ENCODE measurements around the gene CCDC192.

Gene CCDC192

GRCh38 chr5:127810017-127810416, 106.8 kb downstream of the CCDC192 start:
- no peaks in the 10 kb centered on the region for H3K9me3 ChIP-seq (ENCODE audit: low read length)
- H2AFZ ChIP-seq (ENCODE audit: low read depth, low read length), result no peak overlapping the region
- no peaks in the 10 kb centered on the region for H3K36me3 ChIP-seq (ENCODE audit: insufficient read depth, low read length)
- H3K4me3 ChIP-seq (ENCODE audit: low read length), result no peak overlapping the region
- peaks cover 43% of the 10 kb centered on the region for H3K4me1 ChIP-seq (ENCODE audit: insufficient read depth, low read length)
- no peaks in the 10 kb centered on the region for H3K27me3 ChIP-seq (ENCODE audit: insufficient read depth, low read length)

DNA sequence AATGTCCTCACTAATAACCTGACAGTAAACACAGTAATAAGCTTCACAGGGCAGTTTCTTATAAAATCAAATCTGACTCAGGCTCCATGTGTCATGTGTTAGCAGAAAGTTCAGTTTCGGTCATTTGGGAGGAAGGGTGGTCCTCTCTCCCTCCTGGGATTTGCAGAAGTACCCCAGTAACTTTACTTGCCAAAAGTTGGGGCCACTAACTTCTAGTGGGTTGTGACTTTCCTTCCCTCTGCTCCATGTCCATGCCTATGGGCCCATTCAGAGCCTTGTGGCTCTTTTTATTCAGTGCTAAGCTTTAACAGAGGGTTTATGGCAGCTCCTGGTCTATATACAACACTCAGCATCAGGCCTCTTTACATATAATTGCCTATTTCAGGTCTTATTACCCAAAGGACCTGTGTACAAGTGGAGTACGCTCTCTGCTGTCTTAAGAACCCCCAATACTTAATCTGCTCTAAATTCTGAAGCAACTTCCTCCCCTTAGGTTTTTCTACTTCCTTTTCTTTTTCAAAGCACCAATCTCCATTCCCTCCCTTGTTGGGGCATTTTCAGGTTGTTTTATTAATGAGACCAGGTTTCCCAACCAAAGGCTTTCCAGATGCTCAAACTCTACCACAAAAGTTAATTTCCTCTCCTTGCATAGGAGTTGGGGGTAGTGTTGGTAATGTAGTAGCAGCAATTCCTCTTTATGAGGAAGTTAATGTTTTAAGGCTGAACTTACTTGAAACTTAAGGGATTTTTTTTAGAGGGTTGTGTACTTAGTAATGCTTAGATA, 107.7 kb downstream of the CCDC192 start:
- Histone ChIP-seq H3K9me3 (ENCODE audit: low read length) (no peaks in the 10 kb centered on the region), H2AFZ (ENCODE audit: low read depth, low read length) (no peak overlapping the region), H3K4me3 (ENCODE audit: low read length) (no peak overlapping the region), H3K4me1 (ENCODE audit: insufficient read depth, low read length) (peaks cover 45% of the 10 kb centered on the region), H3K36me3 (ENCODE audit: insufficient read depth, low read length) (no peaks in the 10 kb centered on the region), H3K27me3 (ENCODE audit: insufficient read depth, low read length) (no peaks in the 10 kb centered on the region)

DNA sequence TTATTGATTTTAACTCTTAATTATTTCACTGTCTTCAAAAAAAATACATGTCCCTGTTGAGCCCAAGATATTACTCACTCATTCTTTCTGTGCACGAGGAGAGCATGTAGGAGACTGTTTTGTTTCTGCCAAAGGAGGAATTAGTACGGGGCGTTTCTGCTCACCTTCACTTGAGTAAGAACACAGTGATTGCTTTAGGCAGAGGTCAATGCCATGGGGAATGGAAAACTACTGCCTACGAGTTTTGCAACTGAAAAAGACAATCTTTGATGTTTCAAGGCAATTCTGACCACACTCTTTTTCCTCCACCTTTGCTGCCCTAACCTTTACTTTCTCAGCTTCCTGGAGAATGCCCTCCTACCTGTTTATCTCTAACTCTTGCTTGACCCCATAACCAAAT, 109.4 kb downstream of the CCDC192 start:
- Histone ChIP-seq H2AFZ (ENCODE audit: low read depth, low read length) (no peak overlapping the region), H3K27me3 (ENCODE audit: insufficient read depth, low read length) (no peaks in the 10 kb centered on the region), H3K4me3 (ENCODE audit: low read length) (no peak overlapping the region), H3K9me3 (ENCODE audit: low read length) (no peaks in the 10 kb centered on the region), H3K36me3 (ENCODE audit: insufficient read depth, low read length) (no peaks in the 10 kb centered on the region), H3K4me1 (ENCODE audit: insufficient read depth, low read length) (peaks cover 45% of the 10 kb centered on the region)

- Histone ChIP-seq H3K4me1 (ENCODE audit: insufficient read depth, low read length) (peaks cover 45% of the 10 kb centered on the region), H3K4me3 (ENCODE audit: low read length) (no peak overlapping the region), H2AFZ (ENCODE audit: low read depth, low read length) (peak overlapping the region; percentile 68), H3K27me3 (ENCODE audit: insufficient read depth, low read length) (no peaks in the 10 kb centered on the region), H3K36me3 (ENCODE audit: insufficient read depth, low read length) (no peaks in the 10 kb centered on the region), H3K9me3 (ENCODE audit: low read length) (no peaks in the 10 kb centered on the region)
These were observed 110.7 kb downstream of the CCDC192 start for GRCh38 chr5:127813633-127814587.

GRCh38 chr5:127814588-127814973, 111.4 kb downstream of the CCDC192 start:
- Histone ChIP-seq H3K27me3 (ENCODE audit: insufficient read depth, low read length) (no peaks in the 10 kb centered on the region), H3K36me3 (ENCODE audit: insufficient read depth, low read length) (no peaks in the 10 kb centered on the region), H3K9me3 (ENCODE audit: low read length) (no peaks in the 10 kb centered on the region), H2AFZ (ENCODE audit: low read depth, low read length) (peak overlapping the region; percentile 68), H3K4me3 (ENCODE audit: low read length) (no peak overlapping the region), H3K4me1 (ENCODE audit: insufficient read depth, low read length) (peaks cover 41% of the 10 kb centered on the region)

DNA sequence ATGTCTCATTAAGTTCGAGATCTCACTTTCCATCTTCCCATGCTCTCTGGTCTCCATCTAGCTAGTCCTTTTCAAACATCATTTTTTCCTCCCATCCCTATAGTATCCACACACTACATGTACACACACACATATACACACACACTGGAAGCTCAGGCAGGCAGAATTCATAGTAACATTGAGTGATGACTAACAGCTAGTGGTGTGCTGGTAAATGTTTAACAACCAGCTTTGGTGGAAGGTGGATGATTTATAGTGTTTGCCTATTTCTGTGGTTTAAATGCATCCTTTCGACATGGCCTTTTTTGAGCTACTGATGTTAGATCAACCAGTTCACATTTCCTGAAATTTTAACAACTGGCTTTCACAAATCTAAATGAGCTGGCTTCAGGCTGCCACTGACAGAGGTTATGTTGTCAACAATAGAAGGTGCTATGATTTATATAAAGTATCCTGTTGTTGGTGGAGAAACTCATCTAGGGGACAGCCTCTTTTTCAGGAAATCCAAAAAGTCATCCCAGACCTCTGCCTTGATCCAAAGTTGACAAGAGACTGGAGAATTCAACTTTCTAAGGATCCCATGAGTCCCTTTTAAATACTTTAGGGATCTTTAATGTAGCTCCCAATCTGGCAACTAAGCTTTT, 117.8 kb downstream of the CCDC192 start:
- Histone ChIP-seq H2AFZ (ENCODE audit: low read depth, low read length) (no peak overlapping the region), H3K27me3 (ENCODE audit: insufficient read depth, low read length) (no peaks in the 10 kb centered on the region), H3K4me1 (ENCODE audit: insufficient read depth, low read length) (peaks cover 4% of the 10 kb centered on the region), H3K4me3 (ENCODE audit: low read length) (no peak overlapping the region), H3K9me3 (ENCODE audit: low read length) (no peaks in the 10 kb centered on the region), H3K36me3 (ENCODE audit: insufficient read depth, low read length) (no peaks in the 10 kb centered on the region)

DNA sequence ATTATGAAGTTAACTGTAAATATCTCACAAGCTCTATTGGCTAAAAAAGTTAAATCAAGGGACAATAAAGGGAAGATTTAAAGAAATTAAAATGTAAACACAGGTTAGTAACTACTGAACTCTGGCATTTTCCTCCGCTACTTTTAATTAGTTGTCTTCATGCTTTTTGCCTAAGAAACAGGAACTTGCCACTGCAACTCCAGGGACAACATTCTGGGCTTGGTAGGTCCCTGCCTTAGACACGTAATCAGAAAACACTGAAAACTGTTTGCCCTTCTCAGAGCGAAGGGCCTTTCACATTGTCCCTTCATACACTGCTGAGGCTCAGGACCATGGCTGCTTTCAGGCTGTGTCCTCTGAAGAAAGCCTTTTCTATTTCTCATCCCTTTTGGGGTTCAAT, 118.7 kb downstream of the CCDC192 start:
- Histone ChIP-seq H3K4me1 (ENCODE audit: insufficient read depth, low read length) (peaks cover 4% of the 10 kb centered on the region), H3K36me3 (ENCODE audit: insufficient read depth, low read length) (no peaks in the 10 kb centered on the region), H3K4me3 (ENCODE audit: low read length) (no peak overlapping the region), H2AFZ (ENCODE audit: low read depth, low read length) (no peak overlapping the region), H3K9me3 (ENCODE audit: low read length) (no peaks in the 10 kb centered on the region), H3K27me3 (ENCODE audit: insufficient read depth, low read length) (no peaks in the 10 kb centered on the region)

DNA sequence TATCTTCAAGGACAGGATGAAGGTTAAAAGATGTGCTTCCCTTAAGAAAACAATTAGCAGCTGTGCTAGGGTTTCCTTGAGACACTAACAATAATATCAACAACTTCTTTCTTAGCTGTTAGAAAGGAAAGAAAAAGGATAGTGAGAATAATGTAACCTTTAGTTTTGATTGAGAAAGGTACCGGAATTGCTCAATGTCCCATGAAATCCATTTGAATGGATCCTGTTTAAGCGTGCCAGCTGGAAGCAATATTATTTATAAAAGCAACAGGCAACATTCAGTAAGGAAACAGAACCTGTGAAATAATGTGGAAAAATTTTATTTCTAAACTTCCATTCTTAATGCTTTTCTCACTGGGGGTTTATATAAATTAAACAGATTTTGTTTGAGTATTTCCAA, 120.9 kb downstream of the CCDC192 start:
- Histone ChIP-seq H3K4me1 (ENCODE audit: insufficient read depth, low read length) (peaks cover 4% of the 10 kb centered on the region), H3K27me3 (ENCODE audit: insufficient read depth, low read length) (no peaks in the 10 kb centered on the region), H3K4me3 (ENCODE audit: low read length) (no peak overlapping the region), H2AFZ (ENCODE audit: low read depth, low read length) (no peak overlapping the region), H3K36me3 (ENCODE audit: insufficient read depth, low read length) (no peaks in the 10 kb centered on the region), H3K9me3 (ENCODE audit: low read length) (no peaks in the 10 kb centered on the region)

- H2AFZ ChIP-seq (ENCODE audit: low read depth, low read length), result no peak overlapping the region
- peaks cover 9% of the 10 kb centered on the region for H3K4me1 ChIP-seq (ENCODE audit: insufficient read depth, low read length)
- no peaks in the 10 kb centered on the region for H3K9me3 ChIP-seq (ENCODE audit: low read length)
- no peaks in the 10 kb centered on the region for H3K36me3 ChIP-seq (ENCODE audit: insufficient read depth, low read length)
- no peak overlapping the region for H3K4me3 ChIP-seq (ENCODE audit: low read length)
- H3K27me3 ChIP-seq (ENCODE audit: insufficient read depth, low read length), result no peaks in the 10 kb centered on the region
These were observed 122.8 kb downstream of the CCDC192 start for GRCh38 chr5:127826011-127826410.

- peaks cover 9% of the 10 kb centered on the region for H3K4me1 ChIP-seq (ENCODE audit: insufficient read depth, low read length)
- no peaks in the 10 kb centered on the region for H3K36me3 ChIP-seq (ENCODE audit: insufficient read depth, low read length)
- H3K4me3 ChIP-seq (ENCODE audit: low read length), result no peak overlapping the region
- H3K27me3 ChIP-seq (ENCODE audit: insufficient read depth, low read length), result no peaks in the 10 kb centered on the region
- no peak overlapping the region for H2AFZ ChIP-seq (ENCODE audit: low read depth, low read length)
- H3K9me3 ChIP-seq (ENCODE audit: low read length), result no peaks in the 10 kb centered on the region
These were observed 124.3 kb downstream of the CCDC192 start for GRCh38 chr5:127827451-127827850.

DNA sequence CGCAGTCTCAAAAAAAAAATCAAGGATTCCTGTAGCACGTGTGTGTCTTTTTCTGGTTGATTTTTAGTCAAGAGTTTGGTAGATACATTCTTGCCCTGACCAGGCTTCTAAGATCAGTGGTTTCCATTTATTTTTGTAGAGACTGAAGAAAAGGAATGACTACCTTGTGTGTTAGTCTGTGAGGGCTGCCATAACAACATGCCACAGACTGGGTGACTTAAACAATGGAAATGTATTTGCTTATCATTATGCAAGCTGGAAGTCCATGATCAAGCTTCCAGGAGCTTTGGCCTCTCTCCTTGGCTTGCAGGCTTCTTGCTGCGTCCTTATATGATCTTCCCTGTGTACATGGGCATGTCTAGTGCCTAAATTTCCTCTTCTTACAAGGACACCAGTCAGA, 127.0 kb downstream of the CCDC192 start:
- H3K4me1 ChIP-seq (ENCODE audit: insufficient read depth, low read length), result peaks cover 13% of the 10 kb centered on the region
- peaks cover under 1% of the 10 kb centered on the region for H3K9me3 ChIP-seq (ENCODE audit: low read length)
- H3K27me3 ChIP-seq (ENCODE audit: insufficient read depth, low read length), result no peaks in the 10 kb centered on the region
- H3K4me3 ChIP-seq (ENCODE audit: low read length), result no peak overlapping the region
- no peak overlapping the region for H2AFZ ChIP-seq (ENCODE audit: low read depth, low read length)
- no peaks in the 10 kb centered on the region for H3K36me3 ChIP-seq (ENCODE audit: insufficient read depth, low read length)

DNA sequence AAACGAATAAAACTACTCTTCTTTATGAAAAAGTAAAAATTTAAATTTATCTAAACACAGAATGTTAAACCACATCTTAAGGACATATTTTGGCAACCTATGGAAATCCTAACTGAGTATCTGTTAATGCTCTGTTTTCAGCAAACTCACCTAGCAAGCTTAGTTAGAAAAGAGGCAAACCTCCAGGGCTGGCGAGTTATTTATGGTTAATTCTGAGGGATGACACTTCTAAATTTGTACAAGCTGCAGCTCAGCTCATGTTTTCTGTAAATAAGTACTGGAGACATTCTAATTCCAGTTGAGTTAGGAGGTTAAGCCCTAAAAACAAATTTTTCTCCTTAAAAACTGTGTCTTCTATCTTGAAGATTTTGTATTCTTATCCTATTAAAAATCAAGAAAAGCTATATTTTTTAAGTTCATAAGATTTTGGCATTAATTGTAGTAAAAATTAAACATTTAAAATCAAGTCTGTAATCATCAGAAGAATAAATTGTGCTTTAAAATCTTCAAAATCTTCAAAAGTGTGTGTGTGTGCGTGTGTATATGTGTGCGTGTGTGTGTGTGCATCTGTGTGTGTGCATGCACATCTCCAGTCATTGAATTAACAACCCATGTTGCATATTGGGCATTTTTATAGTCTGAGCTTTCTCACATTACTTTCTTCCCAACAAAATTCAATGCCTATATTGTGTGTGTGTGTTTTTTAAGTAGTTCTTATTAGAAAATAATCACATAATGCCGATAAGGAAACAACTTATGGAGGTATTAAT, 127.8 kb downstream of the CCDC192 start:
- no peaks in the 10 kb centered on the region for H3K36me3 ChIP-seq (ENCODE audit: insufficient read depth, low read length)
- H3K4me3 ChIP-seq (ENCODE audit: low read length), result no peak overlapping the region
- no peak overlapping the region for H2AFZ ChIP-seq (ENCODE audit: low read depth, low read length)
- peaks cover 13% of the 10 kb centered on the region for H3K4me1 ChIP-seq (ENCODE audit: insufficient read depth, low read length)
- no peaks in the 10 kb centered on the region for H3K27me3 ChIP-seq (ENCODE audit: insufficient read depth, low read length)
- H3K9me3 ChIP-seq (ENCODE audit: low read length), result peaks cover 2% of the 10 kb centered on the region
